ENCODE results near the gene ATXN10. TPM values are rescaled to one million over a fixed set of nuclear protein-coding genes. Genes with fewer than 3 reads are reported as not detected.

The ATXN10 gene
- total and polyA plus RNA-seq, 2 donors (not counting 1 experiment from before 2014, with no cell fraction given) = 52.3 to 95.5 TPM

- H3K4me1 Mint-ChIP-seq = no peaks in the 10 kb centered on the region
- 96% methylated on average over 27 of the region's 27 CpGs for WGBS (ENCODE audit: insufficient coverage)
Measured at GRCh38 chr22:45888221-45889092, 216.8 kb downstream of the ATXN10 start.

DNA sequence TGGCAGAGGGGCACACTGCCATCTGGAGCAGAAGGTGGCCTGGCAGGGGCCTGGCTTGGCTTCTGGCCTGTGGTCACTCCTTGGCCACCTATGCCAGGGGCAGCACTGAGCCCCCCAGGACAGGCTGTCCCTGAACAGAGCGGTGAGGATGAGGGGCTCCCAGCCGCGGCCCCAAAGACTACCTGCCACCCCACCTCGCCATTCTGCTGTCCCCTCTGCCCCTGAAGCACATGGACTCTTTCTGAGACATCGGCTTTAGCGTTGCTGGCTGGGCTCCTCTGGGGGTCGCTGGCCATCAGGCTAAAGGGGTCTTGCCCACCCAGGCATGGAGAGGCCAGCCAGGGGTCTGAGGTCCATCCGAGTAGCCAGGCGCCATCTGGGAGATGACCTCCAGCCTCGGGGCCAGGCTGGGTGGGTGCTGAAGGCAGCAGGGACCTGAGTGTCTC lies 217.5 kb downstream of the ATXN10 start:
- Mint-ChIP-seq H3K27me3 (peaks cover 15% of the 10 kb centered on the region), H3K4me1 (no peaks in the 10 kb centered on the region), H3K9me3 (ENCODE audit: insufficient read depth) (no peaks in the 10 kb centered on the region), H3K27ac (no peak overlapping the region), H3K4me3 (no peak overlapping the region)
- intact Hi-C loops (cut with micrococcal nuclease) = no loop called here
- Histone ChIP-seq H2AFZ (ENCODE audit: insufficient read depth, low read depth, low read length, poor library complexity, severe bottlenecking) (no peak overlapping the region), H3K36me3 (replicated peaks in 1 of 2; ENCODE audit: control extremely low read depth in 1 of 2, control insufficient read depth in 1 of 2, extremely low read depth in 1 of 2, insufficient read depth in 2 of 2, low read length in 1 of 2) (no peaks in the 10 kb centered on the region), H3K9ac (ENCODE audit: low read length) (no peak overlapping the region), H3K4me3 (ENCODE audit: control extremely low read depth in 1 of 5, extremely low read depth in 1 of 5, insufficient read depth in 1 of 5, low read depth in 2 of 5, low read length in 4 of 5) (no peak overlapping the region), H3K9me3 (ENCODE audit: control extremely low read depth in 1 of 3, control insufficient read depth in 2 of 3, insufficient read depth in 1 of 3, low read length in 2 of 3) (peaks cover 0 to 14% (median 0%) of the 10 kb centered on the region in 3 donors), H3K27ac (ENCODE audit: low read length in 2 of 2) (no peak overlapping the region), H3K79me2 (ENCODE audit: control insufficient read depth, insufficient read depth, low read length) (no peaks in the 10 kb centered on the region), H3K27me3 (replicated peaks in 1 of 4; ENCODE audit: control extremely low read depth in 1 of 4, control insufficient read depth in 3 of 4, insufficient read depth in 4 of 4, low read length in 3 of 4) (peaks cover 0 to 30% (median 2%) of the 10 kb centered on the region in 4 experiments), H4K20me1 (ENCODE audit: control insufficient read depth, insufficient read depth, low read length, poor library complexity, severe bottlenecking) (no peaks in the 10 kb centered on the region), H3K4me1 (ENCODE audit: control insufficient read depth in 2 of 2, insufficient read depth in 2 of 2, low read length in 2 of 2) (no peaks in the 10 kb centered on the region), H3K4me2 (replicated peaks; ENCODE audit: low read depth, low read length, poor library complexity, severe bottlenecking) (no peak overlapping the region)
- TF ChIP-seq, protein P1, sequence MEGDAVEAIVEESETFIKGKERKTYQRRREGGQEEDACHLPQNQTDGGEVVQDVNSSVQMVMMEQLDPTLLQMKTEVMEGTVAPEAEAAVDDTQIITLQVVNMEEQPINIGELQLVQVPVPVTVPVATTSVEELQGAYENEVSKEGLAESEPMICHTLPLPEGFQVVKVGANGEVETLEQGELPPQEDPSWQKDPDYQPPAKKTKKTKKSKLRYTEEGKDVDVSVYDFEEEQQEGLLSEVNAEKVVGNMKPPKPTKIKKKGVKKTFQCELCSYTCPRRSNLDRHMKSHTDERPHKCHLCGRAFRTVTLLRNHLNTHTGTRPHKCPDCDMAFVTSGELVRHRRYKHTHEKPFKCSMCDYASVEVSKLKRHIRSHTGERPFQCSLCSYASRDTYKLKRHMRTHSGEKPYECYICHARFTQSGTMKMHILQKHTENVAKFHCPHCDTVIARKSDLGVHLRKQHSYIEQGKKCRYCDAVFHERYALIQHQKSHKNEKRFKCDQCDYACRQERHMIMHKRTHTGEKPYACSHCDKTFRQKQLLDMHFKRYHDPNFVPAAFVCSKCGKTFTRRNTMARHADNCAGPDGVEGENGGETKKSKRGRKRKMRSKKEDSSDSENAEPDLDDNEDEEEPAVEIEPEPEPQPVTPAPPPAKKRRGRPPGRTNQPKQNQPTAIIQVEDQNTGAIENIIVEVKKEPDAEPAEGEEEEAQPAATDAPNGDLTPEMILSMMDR (IDR thresholded peaks at IDR 0.05) = no peak
- no peak for TF ChIP-seq EZH2 (IDR thresholded peaks at IDR 0.05; ENCODE audit: borderline replicate concordance, insufficient read depth, low read depth, low read length, poor library complexity, severe bottlenecking)
- POLR2A ChIA-PET = no interaction called here
- ATAC-seq (ENCODE audit: low read depth) = no peak
- WGBS (ENCODE audit: insufficient coverage) = 84% methylated on average over 10 of the region's 10 CpGs
- DNase-seq = no peak
- CTCF ChIA-PET = no interaction called here

More at GRCh38 chr22:45888221-45889092, 216.8 kb downstream of the ATXN10 start:
- no peak for ATAC-seq (ENCODE audit: low read depth)
- H3K79me2 ChIP-seq (ENCODE audit: control insufficient read depth, insufficient read depth, low read length) = no peaks in the 10 kb centered on the region
- Mint-ChIP-seq H3K27ac (peak overlapping the region; percentile 20), H3K4me3 (no peak overlapping the region), H3K9me3 (ENCODE audit: insufficient read depth) (no peaks in the 10 kb centered on the region), H3K27me3 (peaks cover 13% of the 10 kb centered on the region)
- H3K9me3 ChIP-seq (ENCODE audit: control extremely low read depth in 1 of 3, control insufficient read depth in 2 of 3, insufficient read depth in 1 of 3, low read length in 2 of 3) = peaks cover 0 to 14% (median 0%) of the 10 kb centered on the region in 3 donors
- intact Hi-C loops (cut with micrococcal nuclease) = no loop called here
- H3K4me3 ChIP-seq (ENCODE audit: control extremely low read depth in 1 of 5, extremely low read depth in 1 of 5, insufficient read depth in 1 of 5, low read depth in 2 of 5, low read length in 4 of 5) = no peak overlapping the region
- H3K36me3 ChIP-seq (replicated peaks in 1 of 2; ENCODE audit: control extremely low read depth in 1 of 2, control insufficient read depth in 1 of 2, extremely low read depth in 1 of 2, insufficient read depth in 2 of 2, low read length in 1 of 2) = no peaks in the 10 kb centered on the region
- H3K27me3 ChIP-seq (replicated peaks in 1 of 4; ENCODE audit: control extremely low read depth in 1 of 4, control insufficient read depth in 3 of 4, insufficient read depth in 4 of 4, low read length in 3 of 4) = peaks cover 0 to 32% (median 2%) of the 10 kb centered on the region in 4 experiments
- no peak for DNase-seq
- H3K4me2 ChIP-seq (replicated peaks; ENCODE audit: low read depth, low read length, poor library complexity, severe bottlenecking) = no peak overlapping the region
- no peaks in the 10 kb centered on the region for H4K20me1 ChIP-seq (ENCODE audit: control insufficient read depth, insufficient read depth, low read length, poor library complexity, severe bottlenecking)
- ChIA-PET CTCF (no interaction called here), POLR2A (no interaction called here)
- H3K4me1 ChIP-seq (ENCODE audit: control insufficient read depth in 2 of 2, insufficient read depth in 2 of 2, low read length in 2 of 2) = no peaks in the 10 kb centered on the region
- no peak overlapping the region for H3K9ac ChIP-seq (ENCODE audit: low read length)
- H3K27ac ChIP-seq (ENCODE audit: low read length in 2 of 2) = no peak overlapping the region
- H2AFZ ChIP-seq (ENCODE audit: insufficient read depth, low read depth, low read length, poor library complexity, severe bottlenecking) = no peak overlapping the region
- TF ChIP-seq, protein P1 (IDR thresholded peaks at IDR 0.05) = no peak
- TF ChIP-seq EZH2 (IDR thresholded peaks at IDR 0.05; ENCODE audit: borderline replicate concordance, insufficient read depth, low read depth, low read length, poor library complexity, severe bottlenecking) = no peak
